Measurements from ENCODE around the gene P2RY11.

- TF ChIP-seq CTCF (IDR thresholded peaks at IDR 0.05 in 2 of 3, conservative IDR thresholded peaks at IDR 0.05 in 1 of 3; ENCODE audit: borderline replicate concordance in 1 of 3, insufficient read depth in 1 of 3, low read depth in 2 of 3, low read length in 2 of 3), result no peak
- TF ChIP-seq EZH2 (IDR thresholded peaks at IDR 0.05), result no peak
- TF ChIP-seq JUND (IDR thresholded peaks at IDR 0.05), result no peak
- no peak for TF ChIP-seq FOSL1 (IDR thresholded peaks at IDR 0.05; ENCODE audit: low read depth)
- TF ChIP-seq POLR2A (IDR thresholded peaks at IDR 0.05; ENCODE audit: borderline replicate concordance, extremely low read depth, insufficient read depth, insufficient read length), result no peak
- TF ChIP-seq SIN3A (IDR thresholded peaks at IDR 0.05; ENCODE audit: low read depth), result no peak
- TF ChIP-seq CEBPB (IDR thresholded peaks at IDR 0.05; ENCODE audit: low read depth), result no peak
- no peak for TF ChIP-seq POLR2AphosphoS5 (IDR thresholded peaks at IDR 0.05; ENCODE audit: low read depth, low read length)
- no peak for TF ChIP-seq EZH2phosphoT487 (IDR thresholded peaks at IDR 0.05; ENCODE audit: borderline replicate concordance)
- TF ChIP-seq RAD21 (IDR thresholded peaks at IDR 0.05; ENCODE audit: low read depth), result no peak
- TF ChIP-seq TCF7L2 (IDR thresholded peaks at IDR 0.05; ENCODE audit: borderline replicate concordance, extremely low read depth, insufficient read depth, insufficient read length), result no peak
- TF ChIP-seq, protein P1, sequence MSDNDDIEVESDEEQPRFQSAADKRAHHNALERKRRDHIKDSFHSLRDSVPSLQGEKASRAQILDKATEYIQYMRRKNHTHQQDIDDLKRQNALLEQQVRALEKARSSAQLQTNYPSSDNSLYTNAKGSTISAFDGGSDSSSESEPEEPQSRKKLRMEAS (IDR thresholded peaks at IDR 0.05), result no peak
- TF ChIP-seq, protein P2, sequence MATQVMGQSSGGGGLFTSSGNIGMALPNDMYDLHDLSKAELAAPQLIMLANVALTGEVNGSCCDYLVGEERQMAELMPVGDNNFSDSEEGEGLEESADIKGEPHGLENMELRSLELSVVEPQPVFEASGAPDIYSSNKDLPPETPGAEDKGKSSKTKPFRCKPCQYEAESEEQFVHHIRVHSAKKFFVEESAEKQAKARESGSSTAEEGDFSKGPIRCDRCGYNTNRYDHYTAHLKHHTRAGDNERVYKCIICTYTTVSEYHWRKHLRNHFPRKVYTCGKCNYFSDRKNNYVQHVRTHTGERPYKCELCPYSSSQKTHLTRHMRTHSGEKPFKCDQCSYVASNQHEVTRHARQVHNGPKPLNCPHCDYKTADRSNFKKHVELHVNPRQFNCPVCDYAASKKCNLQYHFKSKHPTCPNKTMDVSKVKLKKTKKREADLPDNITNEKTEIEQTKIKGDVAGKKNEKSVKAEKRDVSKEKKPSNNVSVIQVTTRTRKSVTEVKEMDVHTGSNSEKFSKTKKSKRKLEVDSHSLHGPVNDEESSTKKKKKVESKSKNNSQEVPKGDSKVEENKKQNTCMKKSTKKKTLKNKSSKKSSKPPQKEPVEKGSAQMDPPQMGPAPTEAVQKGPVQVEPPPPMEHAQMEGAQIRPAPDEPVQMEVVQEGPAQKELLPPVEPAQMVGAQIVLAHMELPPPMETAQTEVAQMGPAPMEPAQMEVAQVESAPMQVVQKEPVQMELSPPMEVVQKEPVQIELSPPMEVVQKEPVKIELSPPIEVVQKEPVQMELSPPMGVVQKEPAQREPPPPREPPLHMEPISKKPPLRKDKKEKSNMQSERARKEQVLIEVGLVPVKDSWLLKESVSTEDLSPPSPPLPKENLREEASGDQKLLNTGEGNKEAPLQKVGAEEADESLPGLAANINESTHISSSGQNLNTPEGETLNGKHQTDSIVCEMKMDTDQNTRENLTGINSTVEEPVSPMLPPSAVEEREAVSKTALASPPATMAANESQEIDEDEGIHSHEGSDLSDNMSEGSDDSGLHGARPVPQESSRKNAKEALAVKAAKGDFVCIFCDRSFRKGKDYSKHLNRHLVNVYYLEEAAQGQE (IDR thresholded peaks at IDR 0.05; ENCODE audit: low read depth), result no peak
- TF ChIP-seq ZNF274 (IDR thresholded peaks at IDR 0.05; ENCODE audit: low read depth, low read length), result no peak
Measured at GRCh38 chr19:10144361-10144760, 32.9 kb downstream of the P2RY11 start.
